Stimulated activated CD4-positive, alpha-beta T cell treated with anti-CD3 and anti-CD28 coated beads, Interleukin-1b, Interleukin-23, amount 100 ng/mL, for 4 hours (primary cell): ENCODE measurements around the gene MINDY1.

ENCODE experiments used
- DNase-seq, 2 donors: peaks; one replicate each; pipeline ENCODE4 v3.0.0-alpha.2; 2020; ENCODE audit warnings: low read depth in 2 of 2

MINDY1 gene

DNA sequence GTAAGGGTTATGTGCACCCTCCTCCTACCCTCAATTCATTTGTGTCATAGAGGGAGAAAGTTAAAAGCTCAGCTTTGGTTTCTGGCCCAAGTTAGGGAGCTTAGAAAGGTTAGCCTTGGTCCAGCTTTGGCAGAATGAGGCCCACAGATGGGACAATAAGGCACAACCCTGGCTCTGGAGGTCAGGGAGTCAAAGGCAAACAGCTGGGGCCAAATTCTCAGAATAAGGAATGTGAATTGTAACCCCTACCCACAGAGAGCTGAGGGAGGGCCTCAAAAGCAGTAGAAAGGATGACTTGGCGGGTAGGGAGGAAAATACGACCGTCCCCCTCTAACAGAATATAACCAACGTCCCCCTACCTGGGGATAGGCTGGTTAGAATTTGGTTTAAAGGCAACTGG lies 41.1 kb downstream of the MINDY1 start:
- DNase-seq, result no peak

GRCh38 chr1:150964164-150964489 lies 42.6 kb downstream of the MINDY1 start:
- no peak for DNase-seq

DNA sequence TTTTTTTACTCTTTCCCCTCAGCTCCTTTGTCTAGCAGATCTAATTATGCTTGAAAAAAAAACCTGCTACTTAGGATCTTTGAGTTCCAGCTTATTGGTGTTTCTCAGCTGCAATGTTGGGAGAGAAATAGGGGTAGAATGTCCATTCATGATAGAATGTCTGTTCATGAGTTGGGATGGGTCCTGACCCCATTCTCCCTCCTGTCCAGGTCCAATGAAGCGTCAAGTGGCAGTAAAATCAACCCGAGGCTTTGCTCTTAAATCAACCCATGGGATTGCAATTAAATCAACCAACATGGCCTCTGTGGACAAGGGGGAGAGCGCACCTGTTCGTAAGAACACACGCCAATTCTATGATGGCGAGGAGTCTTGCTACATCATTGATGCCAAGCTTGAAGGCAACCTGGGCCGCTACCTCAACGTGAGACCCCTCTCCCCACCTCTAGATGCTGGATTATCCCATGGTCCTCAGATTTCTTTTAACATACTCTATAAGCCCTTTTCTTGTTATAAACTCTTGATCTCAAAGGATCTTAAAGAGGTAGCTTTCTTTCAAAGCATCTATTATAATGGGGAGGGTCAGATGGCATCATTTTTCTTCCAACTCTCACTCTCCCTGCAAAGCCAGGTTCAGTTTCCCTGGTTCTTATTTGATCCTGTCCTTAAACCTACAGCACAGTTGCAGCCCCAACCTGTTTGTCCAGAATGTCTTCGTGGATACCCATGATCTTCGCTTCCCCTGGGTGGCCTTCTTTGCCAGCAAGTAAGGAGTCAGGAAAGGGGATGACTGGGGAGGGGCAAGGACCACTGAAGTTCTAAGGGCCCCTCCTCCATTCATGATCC lies 43.2 kb downstream of the MINDY1 start:
- no peak for DNase-seq

- DNase-seq, result no peak
Observed at GRCh38 chr1:150961756-150962155, 44.9 kb downstream of the MINDY1 start.

DNA sequence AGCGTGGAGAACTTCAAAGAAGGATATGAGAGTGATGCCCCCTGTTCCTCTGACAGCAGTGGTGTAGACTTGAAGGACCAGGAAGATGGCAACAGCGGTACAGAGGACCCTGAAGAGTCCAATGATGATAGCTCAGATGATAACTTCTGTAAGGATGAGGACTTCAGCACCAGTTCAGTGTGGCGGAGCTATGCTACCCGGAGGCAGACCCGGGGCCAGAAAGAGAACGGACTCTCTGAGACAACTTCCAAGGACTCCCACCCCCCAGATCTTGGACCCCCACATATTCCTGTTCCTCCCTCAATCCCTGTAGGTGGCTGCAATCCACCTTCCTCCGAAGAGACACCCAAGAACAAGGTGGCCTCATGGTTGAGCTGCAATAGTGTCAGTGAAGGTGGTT lies 46.1 kb downstream of the MINDY1 start:
- DNase-seq, result no peak

DNA sequence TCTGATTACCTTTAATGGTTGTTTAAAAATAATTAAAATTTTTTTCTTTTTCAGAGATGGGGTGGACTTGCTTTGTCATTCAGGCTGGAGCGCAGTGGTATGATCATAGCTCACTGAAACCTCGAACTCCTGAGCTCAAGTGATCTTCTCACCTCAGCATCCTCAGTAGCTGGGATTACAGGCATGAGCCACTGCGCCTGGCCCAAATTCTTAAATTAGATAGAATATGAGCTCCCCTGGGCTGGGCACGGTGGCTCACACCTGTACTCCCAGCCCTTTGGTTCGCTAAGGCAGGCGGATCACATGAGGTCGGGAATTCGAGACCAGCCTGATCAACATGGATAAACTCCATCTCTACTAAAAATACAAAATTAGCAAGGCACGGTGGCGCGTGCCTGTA lies 49.0 kb downstream of the MINDY1 start:
- no peak for DNase-seq

- no peak for DNase-seq
Observed at GRCh38 chr1:150955280-150955679, 51.4 kb downstream of the MINDY1 start.

GRCh38 chr1:150954708-150955107 lies 52.0 kb downstream of the MINDY1 start:
- no peak for DNase-seq
